Mononuclear cell (primary cell): ENCODE results near the gene RNF213. TPM values are rescaled to one million over a fixed set of nuclear protein-coding genes. Genes with fewer than 3 reads are reported as not detected.

Experiments used
- H3K27me3 ChIP-seq: 2 replicates; pipeline ENCODE4 v1.6.0; 2011; ENCODE audit warnings: low read length, control low read depth; ENCODE audit not compliant: insufficient read depth
- H3K4me1 ChIP-seq: 2 replicates; pipeline ENCODE4 v1.5.1; 2011; ENCODE audit warnings: mild to moderate bottlenecking, low read length, control low read depth; ENCODE audit not compliant: insufficient read depth
- H3K4me3 ChIP-seq: 2 replicates; pipeline ENCODE4 v1.5.1; 2011; ENCODE audit warnings: mild to moderate bottlenecking, low read length, moderate library complexity
- H3K9me3 ChIP-seq: 2 replicates; pipeline ENCODE4 v1.5.1; 2011; ENCODE audit warnings: low read depth, mild to moderate bottlenecking, control low read depth, low read length
- total RNA-seq: library from RNA; depleted of rRNA; stranded (reverse); fragments of >200 nt; gene quantifications from one replicate; pipeline ENCODE4 v1.2.3, GENCODE V29; 2012

Gene RNF213
- total RNA-seq, 1 donor, result 234 TPM

DNA sequence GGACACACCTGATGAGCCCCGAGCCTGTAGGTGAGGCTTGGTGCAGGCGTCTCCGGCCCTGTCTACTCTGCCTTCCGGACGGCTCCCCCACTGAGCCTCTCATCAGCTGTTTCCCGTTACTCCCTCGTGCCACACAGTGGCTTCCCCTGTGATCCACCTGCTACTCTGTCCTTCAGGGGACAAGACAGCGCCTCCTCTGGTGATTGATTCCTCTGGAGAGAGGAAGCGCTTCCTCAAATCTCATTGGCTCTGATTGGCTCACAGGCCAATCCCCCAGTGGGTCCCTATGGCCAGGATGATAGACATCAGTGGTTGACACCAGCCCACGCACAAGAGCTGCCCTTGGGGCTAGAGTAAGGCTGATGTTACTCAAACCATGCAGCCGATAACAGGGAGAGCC lies 24.0 kb downstream of the RNF213 start:
- H3K4me3 ChIP-seq, result no peak overlapping the region
- H3K9me3 ChIP-seq, result no peaks in the 10 kb centered on the region
- H3K27me3 ChIP-seq, result no peaks in the 10 kb centered on the region
- H3K4me1 ChIP-seq, result peaks cover 7% of the 10 kb centered on the region

DNA sequence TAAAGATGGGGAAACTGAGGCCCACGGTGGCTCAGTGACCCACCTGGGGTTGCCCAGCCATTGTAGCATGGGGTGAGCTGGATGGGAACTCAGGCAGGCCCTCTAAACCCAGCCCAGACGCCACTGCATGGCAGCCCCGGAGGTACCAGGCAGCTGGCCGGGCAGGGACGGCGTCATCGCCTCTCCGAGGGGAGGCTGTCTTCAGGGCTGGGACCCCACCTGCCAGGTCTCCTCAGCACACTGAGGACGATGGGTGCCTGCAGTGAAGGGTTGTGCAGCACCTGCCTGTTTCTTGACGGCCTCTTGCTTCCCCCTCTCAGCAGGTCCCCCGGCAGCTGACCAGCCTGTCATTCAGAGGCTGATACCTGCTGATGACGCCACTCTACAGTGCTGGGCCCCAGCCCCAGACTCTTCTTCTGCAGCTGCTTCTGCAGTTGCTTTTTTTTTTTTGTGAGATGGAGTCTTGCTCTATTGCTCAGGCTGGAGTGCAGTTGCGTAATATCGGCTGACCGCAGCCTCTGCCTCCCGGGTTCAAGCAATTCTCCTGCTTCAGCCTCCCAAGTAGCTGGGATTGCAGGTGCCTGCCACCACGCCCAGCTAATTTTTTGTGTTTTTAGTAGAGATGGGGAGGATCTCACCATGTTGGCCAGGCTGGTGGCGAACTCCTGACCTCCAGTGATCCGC lies 24.7 kb downstream of the RNF213 start:
- Histone ChIP-seq H3K4me3 (no peak overlapping the region), H3K4me1 (peaks cover 7% of the 10 kb centered on the region), H3K9me3 (no peaks in the 10 kb centered on the region), H3K27me3 (no peaks in the 10 kb centered on the region)

DNA sequence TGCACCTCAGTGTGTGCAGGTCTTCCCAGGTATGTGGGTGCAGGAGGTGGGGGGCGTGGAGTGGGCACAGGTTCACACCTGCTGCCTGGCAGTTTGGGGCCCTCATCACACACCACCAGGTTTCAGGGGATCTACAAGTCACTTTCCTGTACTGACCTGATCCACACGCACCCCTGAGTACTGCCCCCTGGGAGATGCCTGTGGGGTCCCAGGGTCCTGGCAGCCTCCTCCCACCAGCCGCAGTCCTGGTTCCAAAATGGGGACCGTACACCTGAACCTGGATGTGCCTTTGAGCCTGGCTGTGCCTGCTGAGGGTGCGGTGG lies 25.9 kb downstream of the RNF213 start:
- no peaks in the 10 kb centered on the region for H3K9me3 ChIP-seq
- peaks cover 7% of the 10 kb centered on the region for H3K4me1 ChIP-seq
- H3K27me3 ChIP-seq, result no peaks in the 10 kb centered on the region
- no peak overlapping the region for H3K4me3 ChIP-seq

- Histone ChIP-seq H3K4me3 (no peak overlapping the region), H3K4me1 (peaks cover 7% of the 10 kb centered on the region), H3K27me3 (no peaks in the 10 kb centered on the region), H3K9me3 (no peaks in the 10 kb centered on the region)
These were observed 26.4 kb downstream of the RNF213 start for GRCh38 chr17:80287038-80287437.

- Histone ChIP-seq H3K27me3 (no peaks in the 10 kb centered on the region), H3K4me3 (no peak overlapping the region), H3K4me1 (peaks cover 7% of the 10 kb centered on the region), H3K9me3 (no peaks in the 10 kb centered on the region)
These were observed 27.3 kb downstream of the RNF213 start for GRCh38 chr17:80287806-80288567.

GRCh38 chr17:80289616-80290015 lies 29.0 kb downstream of the RNF213 start:
- Histone ChIP-seq H3K4me1 (peaks cover 7% of the 10 kb centered on the region), H3K4me3 (no peak overlapping the region), H3K27me3 (no peaks in the 10 kb centered on the region), H3K9me3 (no peaks in the 10 kb centered on the region)

GRCh38 chr17:80290156-80290555 lies 29.5 kb downstream of the RNF213 start:
- Histone ChIP-seq H3K4me3 (no peak overlapping the region), H3K4me1 (peaks cover 7% of the 10 kb centered on the region)

DNA sequence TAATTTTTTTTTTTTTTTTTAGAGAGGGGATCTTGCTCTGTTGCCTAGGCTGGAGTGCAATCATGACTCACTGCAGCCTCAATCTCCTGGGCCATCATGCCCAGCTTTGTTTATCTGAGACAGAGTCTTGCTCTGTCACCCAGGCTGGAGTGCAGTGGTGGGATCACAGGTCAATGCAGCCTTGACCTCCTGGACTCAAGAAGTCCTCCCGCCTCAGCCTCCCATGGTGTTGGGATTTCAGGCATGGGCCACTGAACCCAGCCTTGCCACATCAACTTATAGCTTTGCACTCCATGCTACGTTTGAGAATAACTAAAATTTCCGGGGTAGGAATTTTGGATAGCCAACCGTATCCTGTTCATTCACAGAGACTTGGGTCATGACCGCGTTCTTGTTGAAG lies 30.6 kb downstream of the RNF213 start:
- Histone ChIP-seq H3K4me3 (no peak overlapping the region), H3K27me3 (no peaks in the 10 kb centered on the region), H3K4me1 (peaks cover 7% of the 10 kb centered on the region), H3K9me3 (no peaks in the 10 kb centered on the region)

More at GRCh38 chr17:80290156-80290555, 29.5 kb downstream of the RNF213 start:
- Histone ChIP-seq H3K9me3 (no peaks in the 10 kb centered on the region), H3K27me3 (no peaks in the 10 kb centered on the region)

GRCh38 chr17:80291691-80292487 lies 31.2 kb downstream of the RNF213 start:
- Histone ChIP-seq H3K4me1 (peaks cover 5% of the 10 kb centered on the region), H3K27me3 (no peaks in the 10 kb centered on the region), H3K4me3 (no peak overlapping the region), H3K9me3 (no peaks in the 10 kb centered on the region)

GRCh38 chr17:80292521-80292971 lies 31.9 kb downstream of the RNF213 start:
- no peak overlapping the region for H3K4me3 ChIP-seq
- no peaks in the 10 kb centered on the region for H3K4me1 ChIP-seq
- H3K9me3 ChIP-seq, result no peaks in the 10 kb centered on the region
- no peaks in the 10 kb centered on the region for H3K27me3 ChIP-seq

DNA sequence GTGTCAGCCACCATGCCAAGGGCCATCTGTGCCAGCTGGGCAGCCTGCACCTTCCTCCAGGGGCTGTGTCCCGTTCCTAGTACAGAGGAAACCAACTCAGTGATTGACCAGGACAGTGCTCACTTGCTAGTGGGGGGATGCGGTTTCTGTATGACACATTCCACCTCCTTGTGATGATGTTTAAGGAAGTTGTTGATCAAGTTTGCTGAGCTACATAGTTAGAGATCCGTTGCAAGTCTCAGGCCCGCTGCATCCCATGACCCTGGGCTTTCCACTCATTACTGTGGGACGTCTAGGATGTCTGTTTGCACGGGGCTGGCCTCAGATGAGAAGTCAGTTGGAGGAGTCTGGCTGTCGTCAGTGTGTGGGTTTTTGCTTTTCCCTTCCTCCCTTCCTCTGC lies 33.6 kb downstream of the RNF213 start:
- H3K9me3 ChIP-seq, result no peaks in the 10 kb centered on the region
- H3K4me3 ChIP-seq, result no peak overlapping the region
- H3K4me1 ChIP-seq, result no peaks in the 10 kb centered on the region
- H3K27me3 ChIP-seq, result no peaks in the 10 kb centered on the region

DNA sequence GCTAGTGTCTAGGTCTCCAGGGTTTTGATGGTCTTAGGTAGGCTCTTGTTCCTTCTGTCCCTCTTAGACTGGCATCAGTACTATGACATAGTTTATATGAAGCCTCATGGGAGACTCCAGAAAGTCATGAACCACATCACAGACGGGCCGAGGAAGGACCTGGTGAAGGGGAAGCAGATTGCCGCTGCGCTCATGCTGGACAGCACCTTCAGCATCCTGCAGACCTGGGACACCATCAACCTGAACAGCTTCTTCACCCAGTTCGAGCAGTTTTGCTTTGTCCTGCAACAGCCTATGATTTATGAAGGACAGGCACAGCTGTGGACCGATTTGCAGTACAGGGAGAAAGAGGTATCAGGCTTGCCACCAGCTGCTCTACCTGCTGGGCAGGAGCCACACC lies 34.0 kb downstream of the RNF213 start:
- H3K27me3 ChIP-seq, result no peaks in the 10 kb centered on the region
- H3K4me1 ChIP-seq, result no peaks in the 10 kb centered on the region
- no peaks in the 10 kb centered on the region for H3K9me3 ChIP-seq
- H3K4me3 ChIP-seq, result no peak overlapping the region

- no peaks in the 10 kb centered on the region for H3K9me3 ChIP-seq
- no peak overlapping the region for H3K4me3 ChIP-seq
- H3K27me3 ChIP-seq, result no peaks in the 10 kb centered on the region
- no peaks in the 10 kb centered on the region for H3K4me1 ChIP-seq
These were observed 34.5 kb downstream of the RNF213 start for GRCh38 chr17:80295146-80295545.

- no peaks in the 10 kb centered on the region for H3K27me3 ChIP-seq
- H3K4me1 ChIP-seq, result no peaks in the 10 kb centered on the region
- no peak overlapping the region for H3K4me3 ChIP-seq
- no peaks in the 10 kb centered on the region for H3K9me3 ChIP-seq
These were observed 34.9 kb downstream of the RNF213 start for GRCh38 chr17:80295559-80295958.

DNA sequence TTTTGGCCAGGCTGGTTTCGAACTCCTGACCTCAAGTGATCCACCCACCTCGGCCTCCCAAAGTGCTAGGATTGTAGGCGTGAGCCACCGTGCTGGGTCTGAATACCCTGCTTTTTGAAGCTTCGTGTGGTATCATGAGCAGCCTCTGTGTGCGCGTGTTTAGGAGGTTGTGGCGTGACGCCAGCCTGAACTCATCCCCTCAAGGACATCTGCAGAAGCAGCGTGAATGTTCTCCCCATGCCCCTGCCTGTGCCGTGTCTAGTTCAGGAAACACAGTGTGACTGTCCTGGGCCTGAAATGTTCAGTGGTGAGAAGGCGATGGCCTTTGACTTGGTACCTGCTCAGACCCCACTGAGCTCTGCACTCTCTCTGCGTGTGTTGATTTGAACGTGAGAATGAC lies 35.6 kb downstream of the RNF213 start:
- no peaks in the 10 kb centered on the region for H3K4me1 ChIP-seq
- H3K27me3 ChIP-seq, result no peaks in the 10 kb centered on the region
- H3K9me3 ChIP-seq, result no peaks in the 10 kb centered on the region
- no peak overlapping the region for H3K4me3 ChIP-seq
